Endothelial cell of umbilical vein (primary cell): Measurements from ENCODE around the gene WAC. TPM values are rescaled to one million over a fixed set of nuclear protein-coding genes. Genes with fewer than 3 reads are reported as not detected.

Experiments used
- BruUV-seq: library from RNA; stranded (reverse); fragments of 400-500 nt; replicated peaks from 2 replicates; lab custom pipeline; 2021; lab: Mats Ljungman, UMichigan
- CTCF ChIA-PET: fragments of 300-600, 350-600 bp; sonication (Branson Sonifier 250); formaldehyde crosslinking; loops from one replicate; lab custom pipeline; 2021; ENCODE audit warnings: antibody characterized with exemption, inconsistent platforms; lab: Charles Lee
- POLR2A ChIA-PET: fragments of 300-600, 350-600 bp; sonication (Branson Sonifier 250); formaldehyde crosslinking; loops from one replicate; lab custom pipeline; 2021; ENCODE audit warnings: antibody characterized with exemption, inconsistent platforms; lab: Charles Lee
- DNase-seq: peaks from one replicate; pipeline ENCODE4 v3.0.0-alpha.2; 2011; ENCODE audit warnings: low read depth, low spot score
- FAIRE-seq: peaks from 2 replicates; lab custom pipeline; 2011; peaks lifted over from hg19 to GRCh38; lab: Jason Lieb, UNC
- H2AFZ ChIP-seq: 2 replicates; pipeline ENCODE4 v1.6.0; 2012; ENCODE audit warnings: low read depth, low read length, control low read depth, inconsistent platforms
- H3K27ac ChIP-seq: 2 replicates; pipeline ENCODE4 v1.5.1; 2011; ENCODE audit warnings: low read depth, mild to moderate bottlenecking, control low read depth, low read length, moderate library complexity; ENCODE audit not compliant: insufficient read depth
- H3K27me3 ChIP-seq, 2 experiments: 2 replicates each; pipeline versions ENCODE4 v1.6.0 to v1.6.1; 2011; ENCODE audit warnings: low read length in 2 of 2, mixed read lengths in 1 of 2; ENCODE audit not compliant: control insufficient read depth in 2 of 2, insufficient read depth in 2 of 2
- H3K36me3 ChIP-seq, 2 experiments: 2 replicates in 1 of 2; 3 replicates in 1 of 2; pipeline ENCODE4 v1.5.1; 2011; ENCODE audit warnings: low read length in 2 of 2, mild to moderate bottlenecking in 1 of 2, moderate library complexity in 1 of 2; ENCODE audit not compliant: control insufficient read depth in 2 of 2, insufficient read depth in 2 of 2; ENCODE audit errors: extremely low read depth in 1 of 2
- H3K4me1 ChIP-seq: 3 replicates; pipeline ENCODE4 v1.5.1; 2011; ENCODE audit warnings: mild to moderate bottlenecking, low read length; ENCODE audit not compliant: control insufficient read depth, insufficient read depth; ENCODE audit errors: extremely low read depth
- H3K4me2 ChIP-seq: 2 replicates; pipeline ENCODE4 v1.6.1; 2011; ENCODE audit warnings: low read length, control low read depth, mixed read lengths; ENCODE audit not compliant: insufficient read depth
- H3K4me3 ChIP-seq, 3 experiments: fragments of 200-600 bp in 1 of 3; sonication (generic), shearing (Covaris generic) in 1 of 3; replicated peaks in 1 of 3; 2 replicates each; pipeline ENCODE4 v1.5.1; 2011 to 2016; ENCODE audit warnings: control low read depth in 3 of 3, low read length in 3 of 3, mild to moderate bottlenecking in 2 of 3, inconsistent platforms in 1 of 3, low read depth in 1 of 3, moderate library complexity in 1 of 3; ENCODE audit not compliant: insufficient read depth in 1 of 3
- H3K79me2 ChIP-seq: 2 replicates; pipeline ENCODE4 v1.6.0; 2012; ENCODE audit warnings: low read length, inconsistent platforms; ENCODE audit not compliant: control insufficient read depth, insufficient read depth
- H3K9ac ChIP-seq: replicated peaks from 2 replicates; pipeline ENCODE3; 2011; ENCODE audit warnings: low read length, control low read depth; ENCODE audit not compliant: insufficient read depth; ENCODE audit errors: extremely low read depth
- H3K9me1 ChIP-seq: replicated peaks from 3 replicates; pipeline ENCODE4 v1.6.0; 2011; ENCODE audit warnings: mild to moderate bottlenecking, low read length; ENCODE audit not compliant: control insufficient read depth, insufficient read depth; ENCODE audit errors: extremely low read depth
- H3K9me3 ChIP-seq: replicated peaks from 2 replicates; pipeline ENCODE4 v1.5.1; 2012; ENCODE audit warnings: low read length, inconsistent platforms; ENCODE audit not compliant: control insufficient read depth, insufficient read depth
- H4K20me1 ChIP-seq: replicated peaks from 2 replicates; pipeline ENCODE3; 2011; ENCODE audit warnings: mild to moderate bottlenecking, low read length; ENCODE audit not compliant: control insufficient read depth, insufficient read depth; ENCODE audit errors: extremely low read depth
- CTCF ChIP-seq, 2 donors: IDR thresholded peaks; 1 replicate in 1 of 2; 2 replicates in 1 of 2; pipeline ENCODE4 v1.5.1; 2011; ENCODE audit warnings: low read length in 2 of 2, mild to moderate bottlenecking in 2 of 2, moderate library complexity in 2 of 2, control low read depth in 1 of 2, inconsistent platforms in 1 of 2, low read depth in 1 of 2; ENCODE audit not compliant: insufficient read depth in 1 of 2; ENCODE audit errors: extremely low read depth in 1 of 2
- GATA2 ChIP-seq: IDR thresholded peaks from 2 replicates; pipeline ENCODE4 v1.7.0; 2011; ENCODE audit warnings: low read depth, mild to moderate bottlenecking, moderate library complexity, mixed read lengths, low read length; ENCODE audit not compliant: insufficient read length, insufficient read depth
- JUN ChIP-seq: IDR thresholded peaks from 2 replicates; pipeline ENCODE4 v1.6.1; 2011; ENCODE audit warnings: borderline replicate concordance, low read depth; ENCODE audit not compliant: insufficient read length, insufficient read depth
- MAX ChIP-seq: IDR thresholded peaks from 2 replicates; pipeline ENCODE4 v1.6.1; 2011; ENCODE audit not compliant: insufficient read depth, insufficient read length
- MYC ChIP-seq: IDR thresholded peaks from one replicate; pipeline ENCODE4 v1.6.1; 2011; ENCODE audit warnings: mild to moderate bottlenecking, low read depth, low read length
- POLR2A ChIP-seq: IDR thresholded peaks from 2 replicates; pipeline ENCODE4 v1.6.1; 2012; ENCODE audit warnings: low read depth, mild to moderate bottlenecking, control low read depth, low read length
- POLR2AphosphoS5 ChIP-seq: IDR thresholded peaks from 2 replicates; pipeline ENCODE4 v1.6.1; 2012; ENCODE audit warnings: low read depth, mild to moderate bottlenecking, control low read depth, low read length, moderate library complexity; ENCODE audit not compliant: insufficient read depth
- dilution Hi-C: fragments of 300-500 bp; cut with MboI; formaldehyde crosslinking; loops from one replicate; pipeline ENCODE4 v1.15.0; 2019; ENCODE audit warnings: low sequenced_read_pairs; ENCODE audit not compliant: extremely low pct_ligation_motif_present
- intact Hi-C: fragments of 100-400 bp; cut with micrococcal nuclease; formaldehyde crosslinking; loops from one replicate; pipeline ENCODE4 v1.10.0; 2022
- polyA plus RNA-seq, 4 experiments: library from polyadenylated mRNA; depleted of rRNA in 3 of 4; stranded (reverse) in 3 of 4; unstranded in 1 of 4; fragments of >200 nt; gene quantifications; 2 replicates each; pipeline versions ENCODE4 v1.2.1 to v1.2.3, GENCODE V29; 2011 to 2012; ENCODE audit warnings: missing spikeins in 1 of 4
- total RNA-seq: library from RNA; stranded (reverse); gene quantifications from 2 replicates; pipeline ENCODE4 v1.2.3, GENCODE V29; 2021

WAC gene
- total and polyA plus RNA-seq, 2 donors (not counting 3 experiments of a cell fraction or from before 2014, with no cell fraction given): 49.2 to 101 TPM

GRCh38 chr10:28578454-28578853, 45.5 kb downstream of the WAC start:
- H3K4me2 ChIP-seq: no peak overlapping the region
- no peaks in the 10 kb centered on the region for H3K9me3 ChIP-seq
- no peak overlapping the region for H3K27ac ChIP-seq
- peaks cover 100% of the 10 kb centered on the region for H3K79me2 ChIP-seq
- H2AFZ ChIP-seq: no peak overlapping the region
- POLR2A ChIA-PET: no interaction called here
- peaks cover 6% of the 10 kb centered on the region for H3K9me1 ChIP-seq
- H3K9ac ChIP-seq: no peak overlapping the region
- peaks cover 4 to 9% of the 10 kb centered on the region in 2 experiments for H3K36me3 ChIP-seq
- H3K27me3 ChIP-seq: no peaks in the 10 kb centered on the region
- H4K20me1 ChIP-seq: peaks cover 46% of the 10 kb centered on the region
- DNase-seq (no peak), FAIRE-seq (no peak)
- H3K4me3 ChIP-seq: no peak overlapping the region
- dilution Hi-C loops: no loop called here
- no TSS peak for BruUV-seq
- CTCF ChIA-PET: no interaction called here
- intact Hi-C loops: no loop called here
- H3K4me1 ChIP-seq: no peaks in the 10 kb centered on the region
- TF ChIP-seq POLR2AphosphoS5 (no peak), POLR2A (no peak), CTCF (IDR thresholded peaks at IDR 0.05; ENCODE audit: extremely low read depth in 1 of 2, insufficient read depth in 1 of 2, low read depth in 1 of 2, low read length in 2 of 2) (no peak), MYC (no peak), JUN (no peak), MAX (no peak), GATA2 (no peak)
